HL-60 (cell line): ENCODE results near the gene CRABP2.

ENCODE experiments used
- DNase-seq, 2 experiments: peaks; one replicate each; pipeline ENCODE4 v3.0.0-alpha.2; 2010 to 2020; ENCODE audit warnings: low read depth in 1 of 2, low spot score in 1 of 2
- H3K27ac ChIP-seq: fragments of 250-450 bp; sonication (Bioruptor Pico); replicated peaks from 2 replicates; pipeline ENCODE4 v1.5.1; 2020; ENCODE audit warnings: mild to moderate bottlenecking, moderate library complexity
- H3K27me3 ChIP-seq: fragments of 250-450 bp; sonication (Bioruptor Pico); 2 replicates; pipeline ENCODE4 v1.5.1; 2021; ENCODE audit warnings: mild to moderate bottlenecking, moderate library complexity; ENCODE audit not compliant: insufficient read depth, poor library complexity, severe bottlenecking
- H3K4me3 ChIP-seq: replicated peaks from 2 replicates; pipeline ENCODE4 v1.5.1; 2011; ENCODE audit warnings: mild to moderate bottlenecking, control low read depth, low read length; ENCODE audit not compliant: insufficient read depth
- GABPA ChIP-seq: IDR thresholded peaks from 2 replicates; pipeline ENCODE4 v1.6.1; 2012; ENCODE audit warnings: low read depth
- POLR2AphosphoS5 ChIP-seq: IDR thresholded peaks from 2 replicates; pipeline ENCODE4 v1.6.1; 2012; ENCODE audit warnings: low read depth
- SPI1 ChIP-seq: IDR thresholded peaks from 2 replicates; pipeline ENCODE4 v1.6.1; 2012; ENCODE audit warnings: low read depth, mild to moderate bottlenecking, borderline replicate concordance
- long read RNA-seq: library from polyadenylated mRNA; unstranded; transcript quantifications from one replicate; pipeline ENCODE4 v2.0.0, GENCODE V29; 2020
- TF ChIP-seq, protein P1 (sequence below): IDR thresholded peaks from one replicate; pipeline ENCODE4 v1.5.1; 2011; ENCODE audit warnings: low read length, control low read depth, inconsistent platforms; ENCODE audit not compliant: insufficient read depth
- TF ChIP-seq, protein P2 (sequence below): IDR thresholded peaks from 2 replicates; pipeline ENCODE4 v1.6.1; 2012; ENCODE audit warnings: low read depth; ENCODE audit not compliant: insufficient replicate concordance

The CRABP2 gene
- long read RNA-seq = 0 reads

DNA sequence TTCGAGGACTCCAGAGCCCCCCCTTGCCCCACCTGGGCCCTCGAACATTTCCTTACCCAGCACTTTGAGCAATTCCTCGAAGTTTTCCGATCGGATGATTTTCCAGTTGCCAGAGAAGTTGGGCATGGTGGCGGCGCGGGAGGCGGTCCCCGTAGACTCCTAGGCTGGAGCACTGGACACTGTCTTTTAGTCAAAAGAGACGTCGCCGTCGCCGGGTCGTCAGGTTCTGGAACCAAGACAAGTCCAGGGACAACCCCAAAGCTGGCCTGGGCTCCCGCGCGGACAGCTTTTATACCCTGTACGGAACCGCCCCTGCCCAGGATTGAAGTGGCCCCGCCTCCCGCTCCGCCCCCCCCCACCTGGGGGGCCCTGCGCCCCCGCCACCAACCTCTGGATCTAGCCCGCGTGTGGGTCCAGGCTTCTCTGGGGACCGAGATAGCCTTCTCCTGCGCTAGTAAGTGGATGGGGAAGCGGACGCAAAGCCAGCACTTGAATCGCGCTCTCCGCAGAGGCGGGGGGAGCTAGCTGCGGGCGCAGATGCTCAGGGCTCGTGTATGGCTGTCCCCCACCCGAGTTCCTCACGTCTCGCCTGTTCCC, at the start of gene CRABP2:
Gene CRABP2, minus strand, starts transcription at position 263 of the 597 bp plus-strand sequence. Its CDS starts 137 bp downstream, at position 126.
- H3K27me3 ChIP-seq = peaks cover 43% of the 10 kb centered on the region
- TF ChIP-seq SPI1 (no peak), GABPA (no peak)
- no peak within 1 kb of the TSS for H3K4me3 ChIP-seq
- no peak for DNase-seq
- H3K27ac ChIP-seq = no peak within 1 kb of the TSS

DNA sequence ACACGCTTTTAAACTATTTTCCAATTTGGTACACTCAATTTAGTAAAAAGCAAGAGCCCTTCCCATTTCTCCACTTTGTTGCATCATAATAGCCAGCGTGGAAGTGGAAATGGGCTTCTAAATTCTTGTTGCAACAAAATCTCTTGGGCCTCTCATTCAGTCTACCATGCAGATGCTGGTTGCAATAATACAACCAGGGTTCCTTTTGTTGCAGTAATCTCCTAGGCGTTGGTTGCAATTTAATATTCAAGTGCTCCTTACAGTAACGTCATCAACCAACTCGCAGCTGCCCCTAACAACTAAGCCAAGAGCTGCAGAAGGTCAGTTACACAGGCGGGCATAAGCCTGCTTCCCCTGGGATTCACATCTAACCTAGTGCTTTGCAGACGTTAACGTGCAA, 48.8 kb upstream of the CRABP2 start:
- H3K4me3 ChIP-seq = no peak overlapping the region
- no peaks in the 10 kb centered on the region for H3K27me3 ChIP-seq
- no peak overlapping the region; the same call in 1 of the 2 replicates for H3K27ac ChIP-seq
- no peak for DNase-seq
- TF ChIP-seq POLR2AphosphoS5 (no peak), GABPA (no peak), SPI1 (no peak)
- TF ChIP-seq, protein P1, sequence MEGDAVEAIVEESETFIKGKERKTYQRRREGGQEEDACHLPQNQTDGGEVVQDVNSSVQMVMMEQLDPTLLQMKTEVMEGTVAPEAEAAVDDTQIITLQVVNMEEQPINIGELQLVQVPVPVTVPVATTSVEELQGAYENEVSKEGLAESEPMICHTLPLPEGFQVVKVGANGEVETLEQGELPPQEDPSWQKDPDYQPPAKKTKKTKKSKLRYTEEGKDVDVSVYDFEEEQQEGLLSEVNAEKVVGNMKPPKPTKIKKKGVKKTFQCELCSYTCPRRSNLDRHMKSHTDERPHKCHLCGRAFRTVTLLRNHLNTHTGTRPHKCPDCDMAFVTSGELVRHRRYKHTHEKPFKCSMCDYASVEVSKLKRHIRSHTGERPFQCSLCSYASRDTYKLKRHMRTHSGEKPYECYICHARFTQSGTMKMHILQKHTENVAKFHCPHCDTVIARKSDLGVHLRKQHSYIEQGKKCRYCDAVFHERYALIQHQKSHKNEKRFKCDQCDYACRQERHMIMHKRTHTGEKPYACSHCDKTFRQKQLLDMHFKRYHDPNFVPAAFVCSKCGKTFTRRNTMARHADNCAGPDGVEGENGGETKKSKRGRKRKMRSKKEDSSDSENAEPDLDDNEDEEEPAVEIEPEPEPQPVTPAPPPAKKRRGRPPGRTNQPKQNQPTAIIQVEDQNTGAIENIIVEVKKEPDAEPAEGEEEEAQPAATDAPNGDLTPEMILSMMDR = no peak
- TF ChIP-seq, protein P2, sequence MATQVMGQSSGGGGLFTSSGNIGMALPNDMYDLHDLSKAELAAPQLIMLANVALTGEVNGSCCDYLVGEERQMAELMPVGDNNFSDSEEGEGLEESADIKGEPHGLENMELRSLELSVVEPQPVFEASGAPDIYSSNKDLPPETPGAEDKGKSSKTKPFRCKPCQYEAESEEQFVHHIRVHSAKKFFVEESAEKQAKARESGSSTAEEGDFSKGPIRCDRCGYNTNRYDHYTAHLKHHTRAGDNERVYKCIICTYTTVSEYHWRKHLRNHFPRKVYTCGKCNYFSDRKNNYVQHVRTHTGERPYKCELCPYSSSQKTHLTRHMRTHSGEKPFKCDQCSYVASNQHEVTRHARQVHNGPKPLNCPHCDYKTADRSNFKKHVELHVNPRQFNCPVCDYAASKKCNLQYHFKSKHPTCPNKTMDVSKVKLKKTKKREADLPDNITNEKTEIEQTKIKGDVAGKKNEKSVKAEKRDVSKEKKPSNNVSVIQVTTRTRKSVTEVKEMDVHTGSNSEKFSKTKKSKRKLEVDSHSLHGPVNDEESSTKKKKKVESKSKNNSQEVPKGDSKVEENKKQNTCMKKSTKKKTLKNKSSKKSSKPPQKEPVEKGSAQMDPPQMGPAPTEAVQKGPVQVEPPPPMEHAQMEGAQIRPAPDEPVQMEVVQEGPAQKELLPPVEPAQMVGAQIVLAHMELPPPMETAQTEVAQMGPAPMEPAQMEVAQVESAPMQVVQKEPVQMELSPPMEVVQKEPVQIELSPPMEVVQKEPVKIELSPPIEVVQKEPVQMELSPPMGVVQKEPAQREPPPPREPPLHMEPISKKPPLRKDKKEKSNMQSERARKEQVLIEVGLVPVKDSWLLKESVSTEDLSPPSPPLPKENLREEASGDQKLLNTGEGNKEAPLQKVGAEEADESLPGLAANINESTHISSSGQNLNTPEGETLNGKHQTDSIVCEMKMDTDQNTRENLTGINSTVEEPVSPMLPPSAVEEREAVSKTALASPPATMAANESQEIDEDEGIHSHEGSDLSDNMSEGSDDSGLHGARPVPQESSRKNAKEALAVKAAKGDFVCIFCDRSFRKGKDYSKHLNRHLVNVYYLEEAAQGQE = no peak

DNA sequence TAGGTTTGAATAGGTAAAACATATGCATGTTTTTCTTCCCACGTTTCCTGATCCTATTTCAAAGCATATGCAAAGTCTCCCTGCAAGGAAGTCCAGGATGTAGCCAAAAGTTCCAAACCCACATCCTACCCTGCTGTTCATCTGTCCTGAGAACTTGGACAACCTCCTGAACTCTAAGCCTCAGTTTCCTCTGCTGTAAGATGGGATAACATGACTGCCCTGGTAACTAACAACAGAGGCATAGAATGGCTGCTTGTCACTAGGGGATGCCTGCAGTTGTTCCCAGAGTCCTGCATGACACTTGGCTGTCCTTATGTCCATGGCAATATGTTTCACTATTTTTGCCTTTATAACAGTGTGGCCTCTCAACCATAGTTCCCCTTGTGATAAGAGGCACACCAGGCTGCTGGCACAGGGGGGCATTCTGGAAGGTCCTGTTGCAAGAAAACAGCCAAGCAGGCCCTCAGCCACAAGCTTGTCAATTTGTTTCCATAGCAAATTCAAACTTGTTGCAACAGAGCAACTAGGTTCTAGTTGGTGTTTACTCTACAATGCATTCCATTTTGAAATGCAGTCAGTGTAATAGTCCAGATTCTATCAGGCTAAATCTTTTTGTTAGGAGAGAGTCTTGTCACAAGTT, 47.6 kb upstream of the CRABP2 start:
- peak overlapping the region; percentile 96 for H3K27ac ChIP-seq
- peak; percentile 45 to 66 for DNase-seq
- TF ChIP-seq POLR2AphosphoS5 (no peak; the same call in 1 of the 2 replicates), SPI1 (no peak), GABPA (no peak)
- TF ChIP-seq, protein P2 = no peak
- TF ChIP-seq, protein P1 = no peak
- H3K27me3 ChIP-seq = no peaks in the 10 kb centered on the region
- H3K4me3 ChIP-seq = peak overlapping the region; percentile 50

DNA sequence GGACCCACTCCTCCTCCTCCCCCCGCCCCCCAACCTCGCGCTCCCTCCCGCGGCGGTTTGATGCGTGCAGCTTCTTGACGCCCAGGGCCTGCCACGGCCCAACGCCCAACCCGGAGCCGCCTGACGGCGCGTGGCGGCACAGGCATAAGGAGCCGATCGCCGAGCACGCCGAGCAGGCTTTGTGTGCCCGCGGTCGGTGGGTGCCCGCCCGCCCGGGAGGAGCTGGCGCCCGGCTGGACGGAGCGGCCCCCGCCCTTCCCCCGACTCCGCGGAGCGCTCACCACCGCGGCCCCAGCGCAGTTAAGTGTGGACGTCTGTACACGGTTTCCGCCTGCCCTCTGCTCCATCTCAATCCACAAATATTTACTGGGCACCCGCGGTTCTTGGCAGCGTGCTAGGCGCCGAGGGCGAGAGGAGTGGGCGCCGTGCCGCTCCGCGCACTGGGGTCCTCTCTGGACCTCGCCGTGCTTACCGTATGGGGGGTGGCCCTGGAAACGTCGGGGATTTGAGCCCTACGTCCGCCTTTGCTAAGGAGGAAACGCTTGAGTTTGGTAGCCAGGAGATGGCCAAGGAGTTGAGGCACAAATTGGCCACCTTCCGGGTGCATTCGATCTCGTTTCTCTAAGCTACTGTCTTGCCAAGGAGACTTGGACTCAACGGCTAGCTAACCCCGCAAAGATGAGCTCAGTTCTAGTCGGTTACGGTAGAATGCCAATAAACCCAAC, 46.5 kb upstream of the CRABP2 start:
- TF ChIP-seq GABPA (no peak), SPI1 (no peak), POLR2AphosphoS5 (peak; percentile 76)
- TF ChIP-seq, protein P1 = no peak
- TF ChIP-seq, protein P2 = peak; percentile 40
- Histone ChIP-seq H3K27me3 (no peaks in the 10 kb centered on the region), H3K4me3 (peak overlapping the region; percentile 50), H3K27ac (peak overlapping the region; percentile 96)
- peak; percentile 94 to 99 for DNase-seq
